EL (cell line): ENCODE data around the gene PARL.
A peak's percentile ranks its signal among the peaks of the same experiment; 100 is the strongest.

Experiments
- DNase-seq: peaks from one replicate; pipeline ENCODE4 v3.0.0-alpha.2; 2016

PARL gene

GRCh38 chr3:183884427-183885296 lies at the start of gene PARL:
TSS of gene PARL (minus strand) at chr3:183884880. CDS start at chr3:183884846, 34 bp downstream.
- DNase-seq: peak; percentile 91

DNA sequence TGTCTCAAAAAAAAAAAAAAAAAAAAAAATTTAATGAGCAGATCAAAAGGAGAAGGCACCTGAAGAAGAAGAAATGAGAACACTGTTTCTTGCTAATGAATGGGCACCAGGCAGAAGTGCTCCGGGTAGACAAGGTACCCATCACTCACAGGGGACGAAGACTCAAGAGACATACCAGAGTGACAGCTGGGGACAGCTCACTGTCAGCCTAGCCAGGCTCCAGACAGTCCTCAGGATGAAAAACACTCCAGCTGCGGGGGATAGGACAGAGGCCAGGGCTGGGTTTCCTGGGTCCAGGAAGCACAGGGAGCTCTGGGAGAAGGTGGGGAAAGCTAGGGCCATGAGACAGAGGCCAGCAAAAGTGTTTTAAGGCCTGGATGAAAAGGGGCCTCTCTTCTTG lies 48.5 kb upstream of the PARL start:
- DNase-seq: no peak

- DNase-seq: no peak
Observed at GRCh38 chr3:183931881-183932280, 47.2 kb upstream of the PARL start.

DNA sequence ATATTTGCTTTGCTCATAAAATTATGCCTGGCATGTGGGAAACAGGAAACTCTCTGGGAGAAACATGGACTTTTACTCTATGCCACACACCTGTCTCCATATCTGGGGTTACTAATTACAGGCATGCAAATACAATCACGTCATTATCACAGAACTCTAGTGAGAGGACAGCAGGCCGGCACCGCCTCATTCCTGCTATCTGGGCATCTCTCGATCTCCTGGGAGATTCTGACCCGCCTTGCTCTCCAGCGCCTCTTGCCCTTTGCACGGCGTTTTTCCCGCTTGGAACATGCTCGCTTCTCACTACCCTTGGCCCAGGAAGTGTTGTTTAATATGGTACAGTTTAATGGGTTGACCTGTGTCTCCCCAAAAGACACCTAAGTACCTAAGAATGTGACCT lies 45.4 kb upstream of the PARL start:
- no peak for DNase-seq

DNA sequence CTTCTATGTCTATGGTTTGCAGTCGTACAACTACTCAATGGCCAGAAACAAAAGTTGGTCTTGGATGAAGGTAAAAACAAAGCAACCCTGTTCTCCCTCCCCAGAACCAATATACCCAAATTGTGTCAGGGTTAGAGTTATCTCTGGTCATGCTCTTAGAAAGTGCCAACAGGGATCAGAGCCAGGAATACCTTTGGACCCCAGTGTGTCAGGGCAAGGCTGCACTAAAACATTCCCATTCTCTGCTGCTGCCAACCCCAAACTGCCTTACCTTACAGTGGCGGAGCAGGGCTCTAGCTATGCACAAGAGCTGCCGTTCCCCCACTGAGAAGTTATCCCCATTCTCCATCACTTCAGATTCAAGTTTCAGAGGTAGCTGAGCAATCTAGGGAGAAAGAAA lies 42.4 kb upstream of the PARL start:
- DNase-seq: no peak

GRCh38 chr3:183924956-183925355 lies 40.3 kb upstream of the PARL start:
- no peak for DNase-seq

GRCh38 chr3:183924543-183924942 lies 39.9 kb upstream of the PARL start:
- no peak for DNase-seq

DNA sequence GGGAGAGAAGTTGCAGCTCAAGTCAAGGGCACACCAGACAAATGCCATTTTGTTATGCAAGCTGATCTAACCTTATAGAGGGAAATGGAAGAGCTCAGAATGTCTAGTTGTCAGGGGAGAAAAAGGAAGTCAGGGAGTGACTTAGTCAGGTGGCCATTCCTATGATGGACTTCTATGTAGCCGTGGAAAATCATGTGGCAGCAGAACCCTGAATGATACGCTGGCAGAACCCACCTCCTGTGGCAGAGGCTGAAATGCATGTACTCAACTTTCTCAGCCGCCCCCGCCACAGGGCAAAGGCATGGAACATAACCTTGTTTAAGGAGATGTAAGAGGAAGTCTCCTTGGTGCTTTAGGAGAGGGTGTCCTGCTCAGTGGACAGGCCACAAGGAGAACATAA lies 37.7 kb upstream of the PARL start:
- DNase-seq: no peak

DNA sequence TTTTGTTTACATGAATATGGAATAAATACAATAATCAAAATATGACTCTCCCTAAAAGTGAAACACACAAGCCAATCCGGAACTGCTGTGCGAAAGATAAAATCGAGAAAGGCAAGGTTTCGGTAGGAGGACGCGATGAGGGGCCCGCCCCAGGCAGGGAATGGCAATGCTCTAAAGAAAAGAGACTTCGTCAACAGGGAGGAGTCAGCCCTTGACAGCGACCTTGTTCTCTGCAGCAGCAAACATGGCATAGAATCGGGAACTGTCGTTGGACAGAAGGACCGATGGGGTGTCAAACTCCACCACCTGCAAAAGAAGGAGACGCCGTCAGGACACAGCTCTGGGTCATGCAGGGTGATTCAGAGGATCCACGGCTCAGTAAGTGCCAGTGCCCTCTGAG lies 36.4 kb upstream of the PARL start:
- DNase-seq: no peak

GRCh38 chr3:183920416-183920815 lies 35.7 kb upstream of the PARL start:
- no peak for DNase-seq

GRCh38 chr3:183918178-183918577 lies 33.5 kb upstream of the PARL start:
- DNase-seq: no peak

DNA sequence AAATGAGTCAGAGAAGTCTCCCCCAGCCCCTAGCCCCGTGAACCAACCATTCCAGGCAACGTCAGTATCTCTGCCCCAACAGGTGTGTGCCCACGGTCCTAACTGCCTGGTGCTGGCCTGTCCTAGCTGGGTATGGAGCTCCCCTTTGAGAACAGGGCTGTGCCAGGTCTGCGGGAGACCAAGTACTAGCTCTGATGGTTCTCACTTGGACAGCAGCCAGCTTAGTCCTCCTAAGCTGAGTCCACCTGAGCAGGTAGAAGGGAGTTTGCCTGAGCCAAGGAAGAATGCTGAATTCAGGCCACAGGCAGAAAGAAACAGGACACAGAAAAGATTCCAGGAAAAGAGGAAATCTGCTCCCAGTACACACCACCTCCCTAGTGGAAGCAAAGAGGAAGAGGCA lies 33.1 kb upstream of the PARL start:
- DNase-seq: no peak

- DNase-seq: no peak
Observed at GRCh38 chr3:183914856-183915255, 30.2 kb upstream of the PARL start.

- no peak for DNase-seq
Observed at GRCh38 chr3:183913580-183913920, 28.9 kb upstream of the PARL start.

DNA sequence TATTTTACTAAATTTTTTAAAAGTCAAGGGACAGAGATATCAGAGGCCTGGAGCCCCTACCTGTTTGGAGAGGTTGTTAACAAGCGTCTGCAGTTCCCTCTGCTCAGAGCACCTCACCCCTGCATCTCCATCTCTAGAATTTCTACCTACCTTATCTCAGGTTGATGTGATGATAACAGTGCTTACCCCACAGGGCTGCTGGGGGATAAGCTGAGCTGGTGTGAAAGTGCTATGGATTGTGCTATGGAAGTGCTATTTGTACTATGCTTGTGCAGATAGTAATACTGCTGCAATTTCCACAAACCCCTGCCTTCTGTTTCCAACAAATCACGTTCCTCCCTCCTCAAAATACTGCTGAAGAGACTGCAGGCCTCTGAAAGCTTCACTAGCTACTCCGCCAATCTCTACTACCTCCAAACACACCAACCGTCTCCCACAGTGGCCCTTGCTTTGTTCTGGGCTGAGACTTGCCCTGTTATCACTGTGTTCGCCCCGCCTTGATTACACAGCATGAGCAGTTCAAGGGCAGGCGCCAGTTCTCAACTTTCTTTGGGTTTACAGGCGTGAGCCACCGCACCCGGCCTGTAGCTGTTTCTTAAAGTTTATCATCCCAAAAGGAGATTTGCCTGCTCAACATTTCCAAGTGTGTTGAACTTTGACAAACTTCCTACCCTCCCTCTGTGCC lies 28.4 kb upstream of the PARL start:
- DNase-seq: no peak

DNA sequence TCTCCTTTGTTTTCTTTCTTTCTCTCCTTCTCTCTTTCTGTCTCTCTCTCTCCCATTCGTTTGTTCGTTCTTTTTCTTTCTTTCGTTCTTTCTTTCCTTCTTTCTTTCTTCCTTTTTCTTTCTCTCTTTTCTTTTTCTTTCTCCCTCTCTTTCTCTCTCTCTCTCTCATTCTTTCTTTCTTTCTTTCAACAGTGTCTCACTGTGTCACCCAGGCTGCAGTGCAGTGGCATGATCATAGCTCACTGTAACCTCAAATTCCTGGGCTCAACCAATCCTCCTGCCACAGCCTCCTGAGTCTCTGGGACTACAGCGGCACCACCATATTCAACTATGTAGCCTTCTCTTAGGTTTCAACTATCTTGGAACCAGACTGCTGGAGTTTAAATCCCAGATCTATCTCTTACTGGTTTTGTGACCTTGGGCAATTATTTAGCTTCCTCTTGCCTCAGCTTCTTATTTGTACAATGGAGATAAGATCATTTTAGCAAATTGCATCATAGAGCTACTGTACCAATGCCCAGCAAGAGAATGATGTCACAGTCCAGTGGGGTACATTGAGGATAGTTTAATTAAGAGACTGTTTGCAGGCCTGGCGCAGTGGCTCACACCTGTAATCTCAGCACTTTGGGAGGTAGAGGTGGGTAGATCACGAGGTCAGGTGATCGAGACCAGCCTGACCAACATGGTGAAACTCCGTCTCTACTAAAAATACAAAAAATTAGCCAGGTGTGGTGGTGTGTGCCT lies 27.3 kb upstream of the PARL start:
- no peak for DNase-seq

DNA sequence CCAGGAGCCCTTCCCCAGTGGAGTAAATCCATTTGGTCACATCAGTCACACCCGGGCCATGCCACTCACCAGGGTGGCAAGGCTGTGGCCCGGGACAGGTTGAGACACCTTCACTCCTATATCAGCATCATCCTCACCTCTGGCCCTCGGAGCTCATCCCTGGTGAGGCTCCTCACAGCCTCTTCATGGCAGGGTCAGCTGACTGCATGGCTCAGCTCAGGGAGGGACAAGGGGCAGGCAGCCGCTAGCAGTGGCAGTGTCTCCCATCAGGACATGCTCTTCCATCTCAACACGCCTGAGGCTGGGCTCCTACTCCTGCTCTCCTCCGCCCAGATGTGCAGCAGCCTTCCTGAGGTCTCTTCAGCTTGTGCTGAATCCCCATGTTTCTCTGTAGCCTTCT lies 26.4 kb upstream of the PARL start:
- DNase-seq: no peak

- no peak for DNase-seq
Observed at GRCh38 chr3:183909030-183909600, 24.4 kb upstream of the PARL start.

DNA sequence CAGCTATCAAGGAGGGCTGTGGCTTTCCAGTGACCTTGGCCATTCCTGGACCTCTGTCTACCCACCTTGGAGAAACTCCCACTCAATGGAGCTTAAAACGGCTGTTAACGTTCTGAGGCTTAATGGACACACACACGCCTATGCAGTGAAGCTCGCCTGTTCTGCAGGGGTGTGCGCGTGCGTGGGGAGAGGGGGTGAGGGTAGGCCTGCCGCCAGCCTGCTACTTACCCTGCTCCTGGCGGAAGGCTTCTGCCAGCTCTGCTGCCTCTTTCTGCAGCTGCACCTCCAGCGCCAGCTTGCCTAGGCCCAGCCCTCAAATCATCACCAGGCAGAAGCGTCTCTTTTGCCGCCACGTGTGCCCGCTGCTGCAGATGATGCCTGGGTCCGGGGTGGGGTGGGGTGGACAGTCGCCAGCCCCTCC lies 23.2 kb upstream of the PARL start:
- no peak for DNase-seq

DNA sequence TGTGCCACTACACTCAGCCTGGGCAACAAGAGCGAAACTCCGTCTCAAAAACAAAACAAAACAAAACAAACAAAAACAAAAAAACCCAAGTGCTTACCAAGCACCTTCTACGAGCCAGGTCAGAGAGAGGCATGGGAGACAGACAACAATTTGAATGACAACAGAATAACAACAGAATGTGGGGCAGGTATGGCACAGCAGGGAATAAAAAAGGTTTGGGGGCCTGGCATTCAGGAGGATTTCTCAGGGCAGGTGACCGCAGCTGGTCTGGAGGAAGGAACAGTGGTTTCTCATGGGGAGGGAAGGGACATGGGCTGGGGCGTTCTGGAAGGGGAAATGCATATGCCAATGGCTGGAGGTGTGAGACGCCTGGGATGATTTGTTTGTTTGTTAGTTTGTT lies 22.5 kb upstream of the PARL start:
- DNase-seq: no peak

GRCh38 chr3:183906234-183906921 lies 21.7 kb upstream of the PARL start:
- DNase-seq: no peak

DNA sequence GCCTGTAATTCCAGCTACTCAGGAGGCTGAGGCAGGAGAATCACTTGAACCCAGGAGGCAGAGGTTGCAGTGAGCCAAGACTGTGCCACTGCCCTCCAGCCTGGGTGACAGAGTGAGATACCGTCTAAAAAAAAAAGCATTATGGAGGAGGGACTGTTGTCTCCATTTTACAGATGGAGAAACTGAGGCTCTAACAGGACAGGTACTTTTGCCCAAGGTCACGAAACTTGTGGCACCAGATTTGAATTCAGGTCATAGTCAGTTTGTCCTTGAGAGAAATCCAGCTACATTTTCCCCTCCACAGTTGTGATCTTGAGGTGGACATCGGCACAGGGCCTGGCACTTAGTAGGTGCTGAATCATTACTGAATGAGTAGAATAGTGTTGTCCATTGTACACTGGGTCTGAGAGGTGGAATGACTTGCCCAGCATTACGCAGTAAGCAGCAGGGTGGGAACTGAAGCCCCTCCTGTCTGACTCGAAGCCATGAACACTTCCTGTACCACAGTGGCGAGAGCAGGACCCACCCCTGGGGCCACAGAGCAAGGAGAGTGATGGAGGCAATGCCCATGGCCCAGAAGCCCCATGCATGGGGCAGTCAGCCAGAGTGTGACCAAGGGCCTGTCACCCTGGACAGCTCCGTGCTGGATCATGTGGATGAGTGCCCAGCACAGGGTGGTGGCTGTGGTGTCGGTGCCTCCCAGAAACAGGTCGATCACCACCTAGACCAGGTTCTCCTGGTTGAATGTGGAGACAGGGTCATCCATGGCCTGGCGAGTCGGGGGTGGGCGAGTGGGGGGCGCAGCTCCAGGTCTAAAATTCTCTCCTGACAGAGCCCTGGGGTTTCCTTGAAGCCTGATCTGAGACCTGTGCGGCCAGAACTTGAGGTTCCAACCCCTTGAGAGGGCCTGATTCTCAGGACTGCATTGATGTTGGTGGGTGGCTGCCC lies 20.4 kb upstream of the PARL start:
- no peak for DNase-seq
